ENCODE data around the gene METTL15.
"Not testable (repeated sequence)": the region's sequence is repeated elsewhere in the genome, so short reads cannot be mapped to it uniquely, and the experiment has no call there.

The METTL15 gene

GRCh38 chr11:28169816-28170215, 61.6 kb downstream of the METTL15 start:
- no peaks in the 10 kb centered on the region for H3K4me1 ChIP-seq (ENCODE audit: control insufficient read depth in 2 of 2, insufficient read depth in 2 of 2, low read length in 2 of 2)
- peaks cover 0 to 3% of the 10 kb centered on the region in 2 donors for H3K9me3 ChIP-seq (ENCODE audit: control insufficient read depth in 2 of 2, low read length in 2 of 2)
- no peak overlapping the region for H3K27ac ChIP-seq (ENCODE audit: low read depth in 2 of 2, low read length in 2 of 2)
- no peak overlapping the region for H3K4me3 ChIP-seq (ENCODE audit: low read length in 2 of 2)
- peaks cover 0 to 2% of the 10 kb centered on the region in 2 donors for H3K36me3 ChIP-seq (ENCODE audit: control insufficient read depth in 2 of 2, insufficient read depth in 2 of 2, low read length in 2 of 2)
- no peaks in the 10 kb centered on the region for H3K27me3 ChIP-seq (ENCODE audit: control insufficient read depth in 2 of 2, insufficient read depth in 2 of 2, low read length in 2 of 2)
- no peak overlapping the region for H3K9ac ChIP-seq (ENCODE audit: low read depth in 1 of 2, low read length in 2 of 2)

GRCh38 chr11:28170759-28171158, 62.6 kb downstream of the METTL15 start:
- Histone ChIP-seq H3K36me3 (ENCODE audit: control insufficient read depth in 2 of 2, insufficient read depth in 2 of 2, low read length in 2 of 2) (peaks cover 0 to 2% of the 10 kb centered on the region in 2 donors), H3K9ac (ENCODE audit: low read depth in 1 of 2, low read length in 2 of 2) (no peak overlapping the region), H3K27ac (ENCODE audit: low read depth in 2 of 2, low read length in 2 of 2) (no peak overlapping the region), H3K27me3 (ENCODE audit: control insufficient read depth in 2 of 2, insufficient read depth in 2 of 2, low read length in 2 of 2) (no peaks in the 10 kb centered on the region), H3K9me3 (ENCODE audit: control insufficient read depth in 2 of 2, low read length in 2 of 2) (peaks cover 0 to 3% of the 10 kb centered on the region in 2 donors), H3K4me1 (ENCODE audit: control insufficient read depth in 2 of 2, insufficient read depth in 2 of 2, low read length in 2 of 2) (no peaks in the 10 kb centered on the region), H3K4me3 (ENCODE audit: low read length in 2 of 2) (no peak overlapping the region)

GRCh38 chr11:28176351-28176750, 68.2 kb downstream of the METTL15 start:
- no peak overlapping the region for H3K9ac ChIP-seq (ENCODE audit: low read depth in 1 of 2, low read length in 2 of 2)
- H3K27ac ChIP-seq (ENCODE audit: low read depth in 2 of 2, low read length in 2 of 2): no peak overlapping the region
- H3K4me1 ChIP-seq (ENCODE audit: control insufficient read depth in 2 of 2, insufficient read depth in 2 of 2, low read length in 2 of 2): no peaks in the 10 kb centered on the region
- no peak overlapping the region for H3K4me3 ChIP-seq (ENCODE audit: low read length in 2 of 2)
- peaks cover 0 to 2% of the 10 kb centered on the region in 2 donors for H3K36me3 ChIP-seq (ENCODE audit: control insufficient read depth in 2 of 2, insufficient read depth in 2 of 2, low read length in 2 of 2)
- peaks cover 0 to 3% of the 10 kb centered on the region in 2 donors for H3K9me3 ChIP-seq (ENCODE audit: control insufficient read depth in 2 of 2, low read length in 2 of 2)
- H3K27me3 ChIP-seq (ENCODE audit: control insufficient read depth in 2 of 2, insufficient read depth in 2 of 2, low read length in 2 of 2): no peaks in the 10 kb centered on the region

GRCh38 chr11:28195449-28195848, 87.3 kb downstream of the METTL15 start:
- Histone ChIP-seq H3K4me1 (ENCODE audit: control insufficient read depth in 2 of 2, insufficient read depth in 2 of 2, low read length in 2 of 2) (no peaks in the 10 kb centered on the region), H3K9ac (ENCODE audit: low read depth in 1 of 2, low read length in 2 of 2) (no peak overlapping the region), H3K27ac (ENCODE audit: low read depth in 2 of 2, low read length in 2 of 2) (no peak overlapping the region), H3K9me3 (ENCODE audit: control insufficient read depth in 2 of 2, low read length in 2 of 2) (peaks cover 0 to 6% of the 10 kb centered on the region in 2 donors), H3K27me3 (ENCODE audit: control insufficient read depth in 2 of 2, insufficient read depth in 2 of 2, low read length in 2 of 2) (no peaks in the 10 kb centered on the region), H3K36me3 (ENCODE audit: control insufficient read depth in 2 of 2, insufficient read depth in 2 of 2, low read length in 2 of 2) (no peaks in the 10 kb centered on the region), H3K4me3 (ENCODE audit: low read length in 2 of 2) (no peak overlapping the region)

DNA sequence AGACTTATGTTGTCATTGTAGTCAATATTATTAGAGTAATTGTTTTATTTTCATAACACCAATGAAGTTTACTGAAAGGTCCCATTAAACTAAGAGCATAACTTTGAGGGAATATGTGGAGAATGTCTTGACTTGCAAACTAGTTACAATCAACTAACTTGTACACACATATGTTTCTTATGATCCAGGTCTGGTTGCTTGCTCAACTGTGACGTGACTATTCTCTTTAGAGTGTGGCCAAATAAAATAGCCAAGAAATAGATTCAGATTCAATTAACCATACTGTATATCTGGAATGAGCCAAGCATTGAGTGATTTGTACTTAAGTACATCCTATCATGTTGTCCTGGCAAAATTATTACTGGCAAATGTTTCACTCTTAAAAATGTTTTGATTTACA, 101.7 kb downstream of the METTL15 start:
- Histone ChIP-seq H3K4me3 (ENCODE audit: low read length in 2 of 2) (no peak overlapping the region), H3K27me3 (ENCODE audit: control insufficient read depth in 2 of 2, insufficient read depth in 2 of 2, low read length in 2 of 2) (no peaks in the 10 kb centered on the region), H3K4me1 (ENCODE audit: control insufficient read depth in 2 of 2, insufficient read depth in 2 of 2, low read length in 2 of 2) (no peaks in the 10 kb centered on the region), H3K9me3 (ENCODE audit: control insufficient read depth in 2 of 2, low read length in 2 of 2) (no peaks in the 10 kb centered on the region), H3K36me3 (ENCODE audit: control insufficient read depth in 2 of 2, insufficient read depth in 2 of 2, low read length in 2 of 2) (peaks cover 0 to 3% of the 10 kb centered on the region in 2 donors), H3K27ac (ENCODE audit: low read depth in 2 of 2, low read length in 2 of 2) (no peak overlapping the region), H3K9ac (ENCODE audit: low read depth in 1 of 2, low read length in 2 of 2) (no peak overlapping the region)

GRCh38 chr11:28222063-28222462, 113.9 kb downstream of the METTL15 start:
- not testable (repeated sequence) for H3K4me1 ChIP-seq (ENCODE audit: control insufficient read depth in 2 of 2, insufficient read depth in 2 of 2, low read length in 2 of 2); H3K36me3 ChIP-seq (ENCODE audit: control insufficient read depth in 2 of 2, insufficient read depth in 2 of 2, low read length in 2 of 2); H3K9me3 ChIP-seq (ENCODE audit: control insufficient read depth in 2 of 2, low read length in 2 of 2); H3K27me3 ChIP-seq (ENCODE audit: control insufficient read depth in 2 of 2, insufficient read depth in 2 of 2, low read length in 2 of 2); H3K9ac ChIP-seq (ENCODE audit: low read depth in 1 of 2, low read length in 2 of 2); H3K4me3 ChIP-seq (ENCODE audit: low read length in 2 of 2); H3K27ac ChIP-seq (ENCODE audit: low read depth in 2 of 2, low read length in 2 of 2)

GRCh38 chr11:28223577-28223976, 115.4 kb downstream of the METTL15 start:
- Histone ChIP-seq H3K4me3 (ENCODE audit: low read length in 2 of 2) (no peak overlapping the region), H3K4me1 (ENCODE audit: control insufficient read depth in 2 of 2, insufficient read depth in 2 of 2, low read length in 2 of 2) (no peaks in the 10 kb centered on the region), H3K36me3 (ENCODE audit: control insufficient read depth in 2 of 2, insufficient read depth in 2 of 2, low read length in 2 of 2) (no peaks in the 10 kb centered on the region), H3K27ac (ENCODE audit: low read depth in 2 of 2, low read length in 2 of 2) (no peak overlapping the region), H3K9ac (ENCODE audit: low read depth in 1 of 2, low read length in 2 of 2) (no peak overlapping the region), H3K27me3 (ENCODE audit: control insufficient read depth in 2 of 2, insufficient read depth in 2 of 2, low read length in 2 of 2) (no peaks in the 10 kb centered on the region), H3K9me3 (ENCODE audit: control insufficient read depth in 2 of 2, low read length in 2 of 2) (no peaks in the 10 kb centered on the region)

DNA sequence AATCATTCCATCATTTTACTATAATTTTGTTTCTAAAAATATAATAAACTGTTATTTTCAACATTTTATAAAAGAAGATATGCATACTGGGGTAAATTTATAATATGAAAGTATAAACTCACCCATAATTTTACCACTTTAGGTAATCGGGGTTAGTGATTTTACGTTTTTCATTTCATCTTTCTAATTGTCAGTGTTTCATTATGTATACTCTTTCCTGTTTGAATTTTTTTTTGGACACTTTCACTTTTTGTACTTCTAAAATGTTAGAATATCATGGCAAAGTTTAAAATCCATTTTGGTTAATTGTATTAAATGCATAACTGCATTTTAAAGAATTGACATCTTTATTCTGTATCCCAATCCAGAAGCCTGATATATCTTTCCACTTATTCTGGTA, 115.8 kb downstream of the METTL15 start:
- Histone ChIP-seq H3K27me3 (ENCODE audit: control insufficient read depth in 2 of 2, insufficient read depth in 2 of 2, low read length in 2 of 2) (no peaks in the 10 kb centered on the region), H3K36me3 (ENCODE audit: control insufficient read depth in 2 of 2, insufficient read depth in 2 of 2, low read length in 2 of 2) (no peaks in the 10 kb centered on the region), H3K27ac (ENCODE audit: low read depth in 2 of 2, low read length in 2 of 2) (no peak overlapping the region), H3K9me3 (ENCODE audit: control insufficient read depth in 2 of 2, low read length in 2 of 2) (no peaks in the 10 kb centered on the region), H3K4me1 (ENCODE audit: control insufficient read depth in 2 of 2, insufficient read depth in 2 of 2, low read length in 2 of 2) (no peaks in the 10 kb centered on the region), H3K4me3 (ENCODE audit: low read length in 2 of 2) (no peak overlapping the region), H3K9ac (ENCODE audit: low read depth in 1 of 2, low read length in 2 of 2) (no peak overlapping the region)

GRCh38 chr11:28227460-28227859, 119.3 kb downstream of the METTL15 start:
- H3K9me3 ChIP-seq (ENCODE audit: control insufficient read depth in 2 of 2, low read length in 2 of 2): no peaks in the 10 kb centered on the region
- no peak overlapping the region for H3K4me3 ChIP-seq (ENCODE audit: low read length in 2 of 2)
- no peak overlapping the region for H3K27ac ChIP-seq (ENCODE audit: low read depth in 2 of 2, low read length in 2 of 2)
- H3K36me3 ChIP-seq (ENCODE audit: control insufficient read depth in 2 of 2, insufficient read depth in 2 of 2, low read length in 2 of 2): no peaks in the 10 kb centered on the region
- H3K9ac ChIP-seq (ENCODE audit: low read depth in 1 of 2, low read length in 2 of 2): no peak overlapping the region
- no peaks in the 10 kb centered on the region for H3K27me3 ChIP-seq (ENCODE audit: control insufficient read depth in 2 of 2, insufficient read depth in 2 of 2, low read length in 2 of 2)
- H3K4me1 ChIP-seq (ENCODE audit: control insufficient read depth in 2 of 2, insufficient read depth in 2 of 2, low read length in 2 of 2): no peaks in the 10 kb centered on the region

DNA sequence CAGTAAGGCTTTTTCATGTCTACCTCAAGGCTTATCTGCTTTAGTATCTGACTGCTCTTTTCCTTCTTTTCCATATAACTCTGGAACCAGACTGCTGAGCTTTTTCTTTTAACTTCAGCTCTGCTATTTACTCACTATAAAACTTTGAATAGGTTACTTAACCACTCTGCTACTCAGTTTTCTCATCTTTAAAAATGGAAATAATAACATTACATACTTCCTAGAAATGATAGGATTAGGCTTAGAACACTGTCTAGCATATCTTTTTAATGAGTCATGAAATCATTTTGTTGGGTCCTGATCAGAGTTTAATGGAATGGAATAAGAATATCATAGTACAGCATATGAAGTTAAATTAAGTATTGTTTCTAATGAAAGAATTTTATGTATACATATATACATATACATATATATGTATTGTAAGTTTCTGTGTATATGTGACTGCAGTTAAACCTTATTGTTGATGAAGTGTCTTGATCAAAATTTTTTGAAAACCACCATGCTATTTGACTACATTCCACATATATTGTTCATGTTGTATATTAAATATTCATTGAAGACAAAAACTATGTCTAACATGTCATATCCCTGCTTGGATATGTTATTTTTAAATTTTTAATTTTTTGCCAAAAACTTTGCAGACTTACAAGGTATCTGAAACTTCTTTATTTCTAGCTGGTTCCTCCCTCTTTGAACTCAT, 120.2 kb downstream of the METTL15 start:
- Histone ChIP-seq H3K4me1 (ENCODE audit: control insufficient read depth in 2 of 2, insufficient read depth in 2 of 2, low read length in 2 of 2) (no peaks in the 10 kb centered on the region), H3K4me3 (ENCODE audit: low read length in 2 of 2) (no peak overlapping the region), H3K9me3 (ENCODE audit: control insufficient read depth in 2 of 2, low read length in 2 of 2) (no peaks in the 10 kb centered on the region), H3K36me3 (ENCODE audit: control insufficient read depth in 2 of 2, insufficient read depth in 2 of 2, low read length in 2 of 2) (no peaks in the 10 kb centered on the region), H3K27ac (ENCODE audit: low read depth in 2 of 2, low read length in 2 of 2) (no peak overlapping the region), H3K9ac (ENCODE audit: low read depth in 1 of 2, low read length in 2 of 2) (no peak overlapping the region), H3K27me3 (ENCODE audit: control insufficient read depth in 2 of 2, insufficient read depth in 2 of 2, low read length in 2 of 2) (no peaks in the 10 kb centered on the region)

All from mucosa of rectum (tissue), 2 donors.